Neural progenitor cell (in vitro differentiated cells): ENCODE data around the gene BZW1. TPM values are rescaled to one million over a fixed set of nuclear protein-coding genes. Genes with fewer than 3 reads are reported as not detected.
A peak's percentile ranks its signal among the peaks of the same experiment; 100 is the strongest.

Source experiments
- DNase-seq: peaks from one replicate; pipeline ENCODE4 v3.0.0-alpha.2; 2016; ENCODE audit warnings: low spot score
- H2AFZ ChIP-seq: fragments of 200-600 bp; sonication (generic); replicated peaks from 2 replicates; pipeline ENCODE4 v1.6.1; 2016; ENCODE audit warnings: antibody characterized with exemption
- H3F3A ChIP-seq: fragments of 200-600 bp; sonication (generic); 2 replicates; pipeline ENCODE4 v1.6.1; 2016; ENCODE audit warnings: antibody characterized with exemption, low read depth
- H3K27ac ChIP-seq: fragments of 200-600 bp; sonication (generic); 2 replicates; pipeline ENCODE4 v1.5.1; 2016; ENCODE audit warnings: mild to moderate bottlenecking
- H3K27me3 ChIP-seq: fragments of 200-600 bp; sonication (generic); 2 replicates; pipeline ENCODE4 v1.6.1; 2016; ENCODE audit warnings: mild to moderate bottlenecking, moderate library complexity
- H3K36me3 ChIP-seq: fragments of 200-600 bp; sonication (generic); 2 replicates; pipeline ENCODE4 v1.5.1; 2016
- H3K4me1 ChIP-seq: fragments of 200-600 bp; sonication (generic); 2 replicates; pipeline ENCODE4 v1.6.1; 2016; ENCODE audit warnings: mixed run types
- H3K4me2 ChIP-seq: fragments of 200-600 bp; sonication (generic); 2 replicates; pipeline ENCODE4 v1.6.1; 2016
- H3K4me3 ChIP-seq: fragments of 200-600 bp; sonication (generic); 2 replicates; pipeline ENCODE4 v1.5.1; 2016
- H3K79me2 ChIP-seq: fragments of 200-600 bp; sonication (generic); 2 replicates; pipeline ENCODE4 v1.6.1; 2016; ENCODE audit warnings: low read depth
- H3K9ac ChIP-seq: fragments of 200-600 bp; sonication (generic); 2 replicates; pipeline ENCODE4 v1.6.1; 2016
- H3K9me3 ChIP-seq: fragments of 200-600 bp; sonication (generic); 2 replicates; pipeline ENCODE4 v1.5.1; 2016; ENCODE audit warnings: low read depth
- H4K20me1 ChIP-seq: fragments of 200-600 bp; sonication (generic); 2 replicates; pipeline ENCODE4 v1.6.1; 2016; ENCODE audit warnings: low read depth
- H3K27ac Mint-ChIP-seq: 3 replicates; pipeline ENCODE4 v1.8.0; 2021; ENCODE audit warnings: mixed read lengths
- H3K27me3 Mint-ChIP-seq: 2 replicates; pipeline ENCODE4 v1.8.0; 2022; ENCODE audit warnings: low read depth, mild to moderate bottlenecking, inconsistent platforms, moderate library complexity, mixed read lengths; ENCODE audit not compliant: insufficient read depth
- H3K36me3 Mint-ChIP-seq: 3 replicates; pipeline ENCODE4 v1.8.0; 2021; ENCODE audit warnings: mixed read lengths
- H3K4me1 Mint-ChIP-seq: 3 replicates; pipeline ENCODE4 v1.8.0; 2021; ENCODE audit warnings: mixed read lengths
- H3K4me3 Mint-ChIP-seq: 3 replicates; pipeline ENCODE4 v1.8.0; 2021; ENCODE audit warnings: mild to moderate bottlenecking, moderate library complexity, mixed read lengths
- H3K9me3 Mint-ChIP-seq: 3 replicates; pipeline ENCODE4 v1.8.0; 2020; ENCODE audit warnings: mixed read lengths
- CTCF ChIP-seq: fragments of 200-600 bp; sonication (generic); IDR thresholded peaks from 2 replicates; pipeline ENCODE4 v1.5.1; 2017; ENCODE audit warnings: antibody characterized with exemption, mild to moderate bottlenecking
- EZH2 ChIP-seq: fragments of 200-600 bp; sonication (generic); IDR thresholded peaks from 2 replicates; pipeline ENCODE4 v1.6.1; 2017; ENCODE audit warnings: antibody characterized with exemption, mild to moderate bottlenecking, moderate library complexity
- EZH2phosphoT487 ChIP-seq: fragments of 200-600 bp; sonication (generic); IDR thresholded peaks from 2 replicates; pipeline ENCODE4 v1.6.1; 2017; ENCODE audit warnings: antibody characterized with exemption
- total RNA-seq: library from RNA; depleted of rRNA; stranded (reverse); fragments of >200 nt; gene quantifications from 2 replicates; pipeline ENCODE4 v1.2.3, GENCODE V29; 2015; ENCODE audit warnings: low replicate concordance

Gene BZW1
- total RNA-seq, 1 donor from 2014 or later, result 421 TPM

- H4K20me1 ChIP-seq, result peaks cover 42% of the 10 kb centered on the region
- TF ChIP-seq EZH2 (no peak), CTCF (no peak), EZH2phosphoT487 (no peak)
- H3K4me3 ChIP-seq, result peak overlapping the region; percentile 96
- Mint-ChIP-seq H3K4me1 (peaks cover 30% of the 10 kb centered on the region), H3K27me3 (peaks cover 5% of the 10 kb centered on the region), H3K36me3 (peaks cover 7% of the 10 kb centered on the region), H3K27ac (peak overlapping the region; percentile 81), H3K4me3 (peak overlapping the region; percentile 94), H3K9me3 (no peaks in the 10 kb centered on the region)
- peaks cover 17% of the 10 kb centered on the region for H3K4me1 ChIP-seq
- H3K9me3 ChIP-seq, result no peaks in the 10 kb centered on the region
- H2AFZ ChIP-seq, result peak overlapping the region; percentile 62
- H3F3A ChIP-seq, result no peaks in the 10 kb centered on the region
- H3K36me3 ChIP-seq, result peaks cover 25% of the 10 kb centered on the region
- peak overlapping the region; percentile 23 for H3K9ac ChIP-seq
- no peak for DNase-seq
- peak overlapping the region; percentile 85 for H3K4me2 ChIP-seq
- H3K27ac ChIP-seq, result peak overlapping the region; percentile 9
- H3K27me3 ChIP-seq, result no peaks in the 10 kb centered on the region
- H3K79me2 ChIP-seq, result peaks cover 43% of the 10 kb centered on the region
Observed at GRCh38 chr2:200810998-200811332, 745 bp upstream of the BZW1 start.

DNA sequence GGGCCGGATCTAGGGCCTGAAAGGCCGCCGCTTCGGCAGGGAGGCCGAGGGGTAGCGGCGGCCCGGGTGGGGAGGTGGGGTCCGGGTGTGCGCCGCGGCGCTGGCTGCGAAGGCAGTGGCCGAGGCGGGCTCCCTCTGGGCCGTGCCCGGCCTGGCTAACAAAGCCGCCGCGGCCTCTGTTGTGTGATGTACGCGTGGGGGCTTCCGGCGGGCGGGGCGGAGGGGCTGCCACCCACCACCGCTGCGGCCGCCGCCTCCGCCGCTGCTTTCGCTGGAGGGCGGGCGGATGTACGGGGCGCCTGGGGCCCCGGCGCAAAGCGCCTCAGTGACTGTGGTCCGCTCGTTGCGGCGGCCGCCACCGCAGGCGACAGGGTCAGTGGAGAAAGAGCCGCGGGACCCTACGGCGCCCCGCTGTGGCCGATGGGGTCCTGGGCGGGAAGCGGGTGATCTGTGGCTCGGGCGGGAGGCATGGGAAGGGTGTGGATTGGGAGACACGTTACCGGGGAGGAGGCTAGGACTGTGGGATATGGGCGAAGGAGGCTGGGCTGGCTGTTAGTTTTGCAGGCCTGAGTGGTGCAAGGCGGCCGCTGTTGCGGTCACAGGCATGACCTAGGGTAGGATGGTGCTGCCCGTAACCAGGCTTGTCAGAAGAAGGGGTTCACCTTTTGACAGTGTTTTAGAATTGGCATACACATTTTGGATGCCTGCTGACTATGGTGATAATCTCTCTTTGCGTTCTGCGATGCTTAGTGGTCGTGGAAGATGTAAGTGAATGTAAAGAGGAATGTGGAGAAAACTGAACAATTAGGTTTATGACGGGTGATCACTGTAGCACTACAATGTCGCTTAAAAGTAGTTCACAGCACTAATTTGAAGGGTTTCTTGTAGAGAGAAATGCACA lies 662 bp downstream of the BZW1 start:
- H3K36me3 ChIP-seq, result peaks cover 37% of the 10 kb centered on the region
- peak overlapping the region; percentile 99 for H3K27ac Mint-ChIP-seq
- H3K27ac ChIP-seq, result peak overlapping the region; percentile 96
- H3K9ac ChIP-seq, result peak overlapping the region; percentile 99
- DNase-seq, result peak; percentile 79
- peak overlapping the region; percentile 96 for H3K4me3 ChIP-seq
- peak overlapping the region; percentile 96 for H3K4me2 ChIP-seq
- peaks cover 53% of the 10 kb centered on the region for H4K20me1 ChIP-seq
- peak overlapping the region; percentile 85 for H2AFZ ChIP-seq
- peaks cover 17% of the 10 kb centered on the region for H3K4me1 ChIP-seq
- peaks cover 15% of the 10 kb centered on the region for H3K36me3 Mint-ChIP-seq
- H3F3A ChIP-seq, result no peaks in the 10 kb centered on the region
- peaks cover 30% of the 10 kb centered on the region for H3K4me1 Mint-ChIP-seq
- peaks cover 5% of the 10 kb centered on the region for H3K27me3 Mint-ChIP-seq
- H3K27me3 ChIP-seq, result no peaks in the 10 kb centered on the region
- peaks cover 51% of the 10 kb centered on the region for H3K79me2 ChIP-seq
- TF ChIP-seq CTCF (peak; percentile 40), EZH2phosphoT487 (no peak)
- no peaks in the 10 kb centered on the region for H3K9me3 ChIP-seq
- H3K9me3 Mint-ChIP-seq, result no peaks in the 10 kb centered on the region
- H3K4me3 Mint-ChIP-seq, result peak overlapping the region; percentile 98

DNA sequence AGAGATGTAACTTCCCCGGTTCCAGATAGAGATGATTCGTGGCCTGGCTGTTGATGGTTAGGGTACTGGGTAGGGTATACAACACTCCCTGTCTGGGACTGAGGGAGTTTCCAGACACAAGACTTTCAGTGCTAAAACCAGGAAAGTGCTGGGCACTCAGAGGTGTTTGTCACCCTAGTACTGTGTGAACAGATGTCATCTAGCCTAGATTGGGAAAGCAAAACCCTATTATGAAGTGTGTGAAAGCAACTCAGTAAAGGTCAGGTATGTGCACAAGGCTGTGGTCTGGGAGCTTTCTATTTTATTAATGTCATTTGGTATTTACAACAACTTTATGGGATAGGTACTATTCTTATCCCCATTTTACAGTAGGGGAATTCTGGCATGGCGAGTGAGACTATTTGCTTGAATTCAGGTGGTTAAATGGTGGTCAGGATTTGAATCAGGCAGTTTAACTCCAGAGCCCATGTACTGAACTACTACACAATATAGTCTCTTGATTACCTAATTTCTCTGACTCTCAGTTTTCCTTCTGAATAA lies 2.6 kb downstream of the BZW1 start:
- H3K27ac Mint-ChIP-seq, result no peak overlapping the region
- H3K79me2 ChIP-seq, result peaks cover 57% of the 10 kb centered on the region
- H3K27me3 ChIP-seq, result no peaks in the 10 kb centered on the region
- no peak overlapping the region for H3K27ac ChIP-seq
- H3K9ac ChIP-seq, result peak overlapping the region; percentile 2
- peaks cover 5% of the 10 kb centered on the region for H3K27me3 Mint-ChIP-seq
- DNase-seq, result no peak
- no peak overlapping the region for H2AFZ ChIP-seq
- TF ChIP-seq EZH2phosphoT487, result no peak
- TF ChIP-seq EZH2, result no peak
- no peak for TF ChIP-seq CTCF
- H3K4me1 ChIP-seq, result peaks cover 17% of the 10 kb centered on the region
- H3K9me3 Mint-ChIP-seq, result no peaks in the 10 kb centered on the region
- H3F3A ChIP-seq, result peaks cover 6% of the 10 kb centered on the region
- H3K4me1 Mint-ChIP-seq, result peaks cover 30% of the 10 kb centered on the region
- H4K20me1 ChIP-seq, result peaks cover 57% of the 10 kb centered on the region
- peaks cover 23% of the 10 kb centered on the region for H3K36me3 Mint-ChIP-seq
- H3K4me3 ChIP-seq, result no peak overlapping the region
- H3K9me3 ChIP-seq, result no peaks in the 10 kb centered on the region
- H3K36me3 ChIP-seq, result peaks cover 54% of the 10 kb centered on the region
- H3K4me3 Mint-ChIP-seq, result peak overlapping the region; percentile 54
- H3K4me2 ChIP-seq, result no peak overlapping the region
